Neuronal stem cell (in vitro differentiated cells): ENCODE measurements around the gene CDH13.

Source experiments
- DNase-seq: peaks from one replicate; pipeline ENCODE4 v3.0.0-alpha.2; 2013; ENCODE audit warnings: low spot score
- H2AFZ ChIP-seq: one replicate; pipeline ENCODE4 v1.6.1; 2013; ENCODE audit warnings: mild to moderate bottlenecking, low read length, inconsistent platforms
- H2AK5ac ChIP-seq: 2 replicates; pipeline ENCODE4 v1.6.1; 2013; ENCODE audit warnings: low read depth, mild to moderate bottlenecking, inconsistent platforms, low read length, moderate library complexity, mixed read lengths
- H2BK120ac ChIP-seq: 2 replicates; pipeline ENCODE4 v1.6.1; 2013; ENCODE audit warnings: low read depth, mild to moderate bottlenecking, inconsistent platforms, low read length, moderate library complexity, mixed read lengths
- H2BK12ac ChIP-seq: one replicate; pipeline ENCODE4 v1.6.1; 2013; ENCODE audit warnings: low read length, inconsistent platforms
- H2BK15ac ChIP-seq: 2 replicates; pipeline ENCODE4 v1.6.1; 2013; ENCODE audit warnings: mild to moderate bottlenecking, low read length, inconsistent platforms, mixed read lengths
- H2BK5ac ChIP-seq: one replicate; pipeline ENCODE4 v1.6.1; 2013; ENCODE audit warnings: inconsistent platforms, mild to moderate bottlenecking, low read length, moderate library complexity
- H3K14ac ChIP-seq: one replicate; pipeline ENCODE4 v1.6.1; 2013; ENCODE audit warnings: low read length, inconsistent platforms
- H3K18ac ChIP-seq: 2 replicates; pipeline ENCODE4 v1.6.1; 2013; ENCODE audit warnings: low read length, inconsistent platforms
- H3K23ac ChIP-seq: 2 replicates; pipeline ENCODE4 v1.6.1; 2013; ENCODE audit warnings: low read depth, mild to moderate bottlenecking, mixed read lengths, low read length, inconsistent platforms; ENCODE audit not compliant: poor library complexity
- H3K27ac ChIP-seq: replicated peaks from 3 replicates; pipeline ENCODE4 v1.5.1; 2013; ENCODE audit warnings: low read length, inconsistent platforms
- H3K27me3 ChIP-seq, 3 experiments: 2 replicates each; pipeline ENCODE4 v1.6.1; 2013; ENCODE audit warnings: low read length in 3 of 3, mild to moderate bottlenecking in 2 of 3, inconsistent platforms in 1 of 3, low read depth in 1 of 3, mixed read lengths in 1 of 3, moderate library complexity in 1 of 3; ENCODE audit not compliant: control insufficient read depth in 3 of 3, insufficient read depth in 3 of 3
- H3K36me3 ChIP-seq, 2 donors: replicated peaks in 1 of 2; 2 replicates each; pipeline ENCODE4 v1.6.1; 2013; ENCODE audit warnings: low read length in 2 of 2; ENCODE audit not compliant: control insufficient read depth in 2 of 2, insufficient read depth in 2 of 2
- H3K4ac ChIP-seq: 2 replicates; pipeline ENCODE4 v1.6.1; 2013; ENCODE audit warnings: inconsistent platforms, mild to moderate bottlenecking, low read length, moderate library complexity
- H3K4me1 ChIP-seq, 2 donors: 1 replicate in 1 of 2; 2 replicates in 1 of 2; pipeline ENCODE4 v1.6.1; 2013; ENCODE audit warnings: low read length in 2 of 2, low read depth in 1 of 2; ENCODE audit not compliant: control insufficient read depth in 2 of 2, insufficient read depth in 1 of 2
- H3K4me2 ChIP-seq: one replicate; pipeline ENCODE4 v1.6.1; 2013; ENCODE audit warnings: mild to moderate bottlenecking, low read length, inconsistent platforms; ENCODE audit not compliant: insufficient read depth, poor library complexity, severe bottlenecking
- H3K4me3 ChIP-seq, 2 donors: 2 replicates each; pipeline ENCODE4 v1.5.1; 2013; ENCODE audit warnings: low read length in 2 of 2, mild to moderate bottlenecking in 2 of 2, inconsistent platforms in 1 of 2, moderate library complexity in 1 of 2
- H3K79me1 ChIP-seq: one replicate; pipeline ENCODE4 v1.6.1; 2013; ENCODE audit warnings: low read depth, mild to moderate bottlenecking, inconsistent platforms, low read length, moderate library complexity
- H3K9ac ChIP-seq: one replicate; pipeline ENCODE4 v1.6.1; 2013; ENCODE audit warnings: mild to moderate bottlenecking, low read depth, low read length, inconsistent platforms; ENCODE audit not compliant: poor library complexity
- H3K9me3 ChIP-seq, 2 donors: replicated peaks in 1 of 2; 2 replicates each; pipeline versions ENCODE3 to v1.6.1; 2013; ENCODE audit warnings: low read length in 2 of 2, mild to moderate bottlenecking in 2 of 2, inconsistent platforms in 1 of 2, low read depth in 1 of 2, mixed read lengths in 1 of 2, moderate library complexity in 1 of 2; ENCODE audit not compliant: control insufficient read depth in 2 of 2, insufficient read depth in 1 of 2
- H4K8ac ChIP-seq: one replicate; pipeline ENCODE4 v1.6.1; 2013; ENCODE audit warnings: low read depth, mild to moderate bottlenecking, inconsistent platforms, low read length, moderate library complexity
- H4K91ac ChIP-seq: one replicate; pipeline ENCODE4 v1.6.1; 2013; ENCODE audit warnings: low read length, low read depth, mild to moderate bottlenecking, inconsistent platforms; ENCODE audit not compliant: poor library complexity
- WGBS, 2 donors: extraction: QIAGEN DNeasy Blood & Tissue Kit; methylation state at CpG; one replicate each; pipeline ENCODE4 v1.1.7; 2013; ENCODE audit warnings: missing lambda C conversion rate in 2 of 2, mixed read lengths in 1 of 2; ENCODE audit not compliant: insufficient read length in 2 of 2, insufficient replicate concordance in 1 of 2; ENCODE audit errors: extremely low coverage in 2 of 2; 5-methylcytosine and 5-hydroxymethylcytosine counted together

The CDH13 gene

GRCh38 chr16:83831456-83831987, 1204.8 kb downstream of the CDH13 start:
- Histone ChIP-seq H3K14ac (no peak overlapping the region), H2BK120ac (no peak overlapping the region), H2AK5ac (no peak overlapping the region), H3K36me3 (no peaks in the 10 kb centered on the region), H3K4ac (no peak overlapping the region), H3K27ac (no peak overlapping the region), H2BK5ac (no peak overlapping the region), H3K79me1 (no peaks in the 10 kb centered on the region), H3K4me2 (no peak overlapping the region), H4K91ac (no peak overlapping the region), H3K9me3 (peaks cover 0 to 17% of the 10 kb centered on the region in 2 donors), H2AFZ (no peak overlapping the region), H3K18ac (no peak overlapping the region), H3K27me3 (no peaks in the 10 kb centered on the region), H2BK15ac (no peak overlapping the region), H3K23ac (no peak overlapping the region), H3K9ac (no peak overlapping the region), H3K4me1 (no peaks in the 10 kb centered on the region), H4K8ac (no peak overlapping the region), H3K4me3 (no peak overlapping the region), H2BK12ac (no peak overlapping the region)
- no CpG with 5 or more reads among the region's 5 CpGs for WGBS, 2 donors
- no peak for DNase-seq

- Histone ChIP-seq H3K4me3 (no peak overlapping the region), H3K27ac (no peak overlapping the region), H3K36me3 (no peaks in the 10 kb centered on the region), H2AFZ (no peak overlapping the region), H2BK12ac (no peak overlapping the region), H3K4me2 (no peak overlapping the region), H2AK5ac (no peak overlapping the region), H3K23ac (no peak overlapping the region), H2BK5ac (no peak overlapping the region), H3K27me3 (no peaks in the 10 kb centered on the region), H3K9me3 (peaks cover 0 to 22% of the 10 kb centered on the region in 2 donors), H3K4ac (no peak overlapping the region), H3K14ac (no peak overlapping the region), H3K9ac (no peak overlapping the region), H3K79me1 (no peaks in the 10 kb centered on the region), H3K4me1 (no peaks in the 10 kb centered on the region), H4K8ac (no peak overlapping the region), H2BK120ac (no peak overlapping the region), H4K91ac (no peak overlapping the region), H3K18ac (no peak overlapping the region), H2BK15ac (no peak overlapping the region)
- DNase-seq = no peak
- no CpG with 5 or more reads among the region's 2 CpGs for WGBS, 2 donors
Measured at GRCh38 chr16:83833921-83834320, 1207.2 kb downstream of the CDH13 start.

- H3K4me1 ChIP-seq = peaks cover 0 to 2% of the 10 kb centered on the region in 2 donors
- no peak overlapping the region for H2BK12ac ChIP-seq
- no CpG with 5 or more reads among the region's 10 CpGs for WGBS, 2 donors
- no peak overlapping the region for H3K23ac ChIP-seq
- H3K79me1 ChIP-seq = no peaks in the 10 kb centered on the region
- no peak overlapping the region for H2BK120ac ChIP-seq
- no peak overlapping the region for H3K9ac ChIP-seq
- no peak overlapping the region for H3K4me2 ChIP-seq
- H2AK5ac ChIP-seq = no peak overlapping the region
- no peak overlapping the region for H3K18ac ChIP-seq
- DNase-seq = no peak
- H3K27ac ChIP-seq = no peak overlapping the region
- no peak overlapping the region for H2BK5ac ChIP-seq
- no peaks in the 10 kb centered on the region for H3K36me3 ChIP-seq
- H2AFZ ChIP-seq = no peak overlapping the region
- H3K9me3 ChIP-seq = peaks cover 0 to 22% of the 10 kb centered on the region in 2 donors
- H3K4ac ChIP-seq = no peak overlapping the region
- H2BK15ac ChIP-seq = no peak overlapping the region
- no peaks in the 10 kb centered on the region for H3K27me3 ChIP-seq
- no peak overlapping the region for H3K14ac ChIP-seq
- no peak overlapping the region for H4K91ac ChIP-seq
- H4K8ac ChIP-seq = no peak overlapping the region
- no peak overlapping the region for H3K4me3 ChIP-seq
Measured at GRCh38 chr16:83835586-83836566, 1209.1 kb downstream of the CDH13 start.

GRCh38 chr16:83837566-83837965, 1210.8 kb downstream of the CDH13 start:
- H2BK15ac ChIP-seq = no peak overlapping the region
- no peak overlapping the region for H2AK5ac ChIP-seq
- H3K27me3 ChIP-seq = no peaks in the 10 kb centered on the region
- no peak overlapping the region for H3K27ac ChIP-seq
- H3K79me1 ChIP-seq = no peaks in the 10 kb centered on the region
- no peak overlapping the region for H2BK12ac ChIP-seq
- H3K4me3 ChIP-seq = no peak overlapping the region
- WGBS, 2 donors = no CpG with 5 or more reads among the region's 4 CpGs
- H4K91ac ChIP-seq = no peak overlapping the region
- H3K9me3 ChIP-seq = peaks cover 2 to 16% of the 10 kb centered on the region in 2 donors
- no peak overlapping the region for H3K23ac ChIP-seq
- DNase-seq = no peak
- H2BK120ac ChIP-seq = no peak overlapping the region
- no peak overlapping the region for H4K8ac ChIP-seq
- H3K4me1 ChIP-seq = peaks cover 0 to 8% of the 10 kb centered on the region in 2 donors
- no peak overlapping the region for H3K14ac ChIP-seq
- H3K4ac ChIP-seq = no peak overlapping the region
- H3K9ac ChIP-seq = no peak overlapping the region
- no peak overlapping the region for H3K4me2 ChIP-seq
- H3K18ac ChIP-seq = no peak overlapping the region
- H2AFZ ChIP-seq = no peak overlapping the region
- H3K36me3 ChIP-seq = no peaks in the 10 kb centered on the region
- no peak overlapping the region for H2BK5ac ChIP-seq
